Neutrophil (primary cell): ENCODE measurements around the gene IRF2BP1.

ENCODE experiments used
- H3K27ac ChIP-seq: fragments of 200-600 bp; sonication (generic); 2 replicates; pipeline ENCODE4 v1.5.1; 2016; ENCODE audit warnings: mild to moderate bottlenecking, moderate library complexity
- H3K27me3 ChIP-seq: fragments of 200-600 bp; sonication (generic); 2 replicates; pipeline ENCODE4 v1.6.0; 2016; ENCODE audit warnings: mild to moderate bottlenecking
- H3K36me3 ChIP-seq: fragments of 200-600 bp; sonication (generic); 2 replicates; pipeline ENCODE4 v1.5.1; 2017
- H3K4me1 ChIP-seq, 2 experiments: fragments of 200-600 bp in 1 of 2; sonication (generic) in 1 of 2; 1 replicate in 1 of 2; 2 replicates in 1 of 2; pipeline versions ENCODE4 v1.5.1 to v1.6.1; 2013 to 2016; ENCODE audit warnings: low read depth in 1 of 2, low read length in 1 of 2, mild to moderate bottlenecking in 1 of 2, moderate library complexity in 1 of 2; ENCODE audit not compliant: control insufficient read depth in 1 of 2, insufficient read depth in 1 of 2
- H3K4me3 ChIP-seq, 2 experiments: fragments of 200-600 bp in 1 of 2; sonication (generic) in 1 of 2; 1 replicate in 1 of 2; 2 replicates in 1 of 2; pipeline ENCODE4 v1.5.1; 2013 to 2016; ENCODE audit warnings: low read depth in 1 of 2, low read length in 1 of 2, mild to moderate bottlenecking in 1 of 2, moderate library complexity in 1 of 2
- H3K9me3 ChIP-seq: fragments of 200-600 bp; sonication (generic); 2 replicates; pipeline ENCODE4 v1.5.1; 2016
- CTCF ChIP-seq: fragments of 200-600 bp; sonication (generic); IDR thresholded peaks from 2 replicates; pipeline ENCODE4 v1.5.1; 2016; ENCODE audit warnings: antibody characterized with exemption

The IRF2BP1 gene

GRCh38 chr19:45929247-45929646, 43.3 kb upstream of the IRF2BP1 start:
- no peak for TF ChIP-seq CTCF
- Histone ChIP-seq H3K27ac (no peak overlapping the region), H3K36me3 (no peaks in the 10 kb centered on the region), H3K4me3 (no peak overlapping the region), H3K4me1 (peaks cover 6 to 8% of the 10 kb centered on the region in 2 experiments), H3K27me3 (peaks cover 77% of the 10 kb centered on the region), H3K9me3 (no peaks in the 10 kb centered on the region)

GRCh38 chr19:45927565-45928261, 41.8 kb upstream of the IRF2BP1 start:
- TF ChIP-seq CTCF: no peak
- Histone ChIP-seq H3K9me3 (no peaks in the 10 kb centered on the region), H3K27me3 (peaks cover 63% of the 10 kb centered on the region), H3K4me3 (no peak overlapping the region), H3K36me3 (no peaks in the 10 kb centered on the region), H3K4me1 (peaks cover 6 to 8% of the 10 kb centered on the region in 2 experiments), H3K27ac (no peak overlapping the region)

- no peak overlapping the region for H3K27ac ChIP-seq
- TF ChIP-seq CTCF: no peak
- peaks cover 59% of the 10 kb centered on the region for H3K27me3 ChIP-seq
- H3K36me3 ChIP-seq: no peaks in the 10 kb centered on the region
- no peaks in the 10 kb centered on the region for H3K9me3 ChIP-seq
- H3K4me1 ChIP-seq: peaks cover 6 to 8% of the 10 kb centered on the region in 2 experiments
- H3K4me3 ChIP-seq: no peak overlapping the region
Observed at GRCh38 chr19:45924891-45925447, 39.0 kb upstream of the IRF2BP1 start.

GRCh38 chr19:45922281-45922680, 36.3 kb upstream of the IRF2BP1 start:
- H3K4me3 ChIP-seq: no peak overlapping the region
- H3K9me3 ChIP-seq: no peaks in the 10 kb centered on the region
- no peaks in the 10 kb centered on the region for H3K36me3 ChIP-seq
- H3K4me1 ChIP-seq: no peaks in the 10 kb centered on the region
- H3K27me3 ChIP-seq: peaks cover 59% of the 10 kb centered on the region
- no peak overlapping the region for H3K27ac ChIP-seq
- no peak for TF ChIP-seq CTCF

GRCh38 chr19:45920458-45920857, 34.5 kb upstream of the IRF2BP1 start:
- TF ChIP-seq CTCF: no peak
- Histone ChIP-seq H3K27me3 (peaks cover 49% of the 10 kb centered on the region), H3K27ac (no peak overlapping the region), H3K4me1 (no peaks in the 10 kb centered on the region), H3K36me3 (no peaks in the 10 kb centered on the region), H3K9me3 (no peaks in the 10 kb centered on the region), H3K4me3 (no peak overlapping the region)
